ENCODE data around the gene PIAS4. TPM values are rescaled to one million over a fixed set of nuclear protein-coding genes. Genes with fewer than 3 reads are reported as not detected.

Gene PIAS4
- total and polyA plus RNA-seq, 2 donors (not counting 3 experiments of a cell fraction or from before 2014, with no cell fraction given), result 26.2 to 46.2 TPM

GRCh38 chr19:4018140-4018613 is 10.6 kb downstream of the PIAS4 start:
- CTCF ChIA-PET, result no interaction called here
- Histone ChIP-seq H3K27ac (ENCODE audit: insufficient read depth, low read depth, low read length) (no peak overlapping the region), H3K36me3 (ENCODE audit: control insufficient read depth in 2 of 2, extremely low read depth in 1 of 2, insufficient read depth in 2 of 2, low read length in 2 of 2) (peaks cover 0 to 35% of the 10 kb centered on the region in 2 experiments), H3K4me2 (ENCODE audit: insufficient read depth, low read length) (no peak overlapping the region), H4K20me1 (replicated peaks; ENCODE audit: control insufficient read depth, extremely low read depth, insufficient read depth, low read length) (no peaks in the 10 kb centered on the region), H3K9me3 (replicated peaks; ENCODE audit: control insufficient read depth, insufficient read depth, low read length) (no peaks in the 10 kb centered on the region), H3K4me1 (ENCODE audit: control insufficient read depth, extremely low read depth, insufficient read depth, low read length) (no peaks in the 10 kb centered on the region), H3K4me3 (replicated peaks in 1 of 3; ENCODE audit: insufficient read depth in 1 of 3, low read depth in 1 of 3, low read length in 3 of 3) (no peak overlapping the region), H3K79me2 (ENCODE audit: control insufficient read depth, insufficient read depth, low read length) (peaks cover 20% of the 10 kb centered on the region), H2AFZ (ENCODE audit: low read depth, low read length) (no peak overlapping the region), H3K9me1 (replicated peaks; ENCODE audit: control insufficient read depth, extremely low read depth, insufficient read depth, low read length) (no peaks in the 10 kb centered on the region), H3K27me3 (ENCODE audit: control insufficient read depth in 2 of 2, insufficient read depth in 2 of 2, low read length in 2 of 2) (no peaks in the 10 kb centered on the region), H3K9ac (replicated peaks; ENCODE audit: extremely low read depth, insufficient read depth, low read length) (no peak overlapping the region)
- TF ChIP-seq MYC (IDR thresholded peaks at IDR 0.05; ENCODE audit: low read depth, low read length), result no peak
- no peak for TF ChIP-seq MAX (IDR thresholded peaks at IDR 0.05; ENCODE audit: insufficient read depth, insufficient read length)
- no peak for TF ChIP-seq FOS (IDR thresholded peaks at IDR 0.05; ENCODE audit: borderline replicate concordance, insufficient read depth, low read length)
- TF ChIP-seq CTCF (IDR thresholded peaks at IDR 0.05; ENCODE audit: extremely low read depth in 1 of 2, insufficient read depth in 1 of 2, low read depth in 1 of 2, low read length in 2 of 2), result no peak
- TF ChIP-seq EZH2 (IDR thresholded peaks at IDR 0.05; ENCODE audit: borderline replicate concordance, low read depth, low read length, severe bottlenecking), result no peak
- TF ChIP-seq POLR2AphosphoS5 (IDR thresholded peaks at IDR 0.05; ENCODE audit: insufficient read depth, low read depth, low read length), result no peak
- no peak for TF ChIP-seq JUN (IDR thresholded peaks at IDR 0.05; ENCODE audit: borderline replicate concordance, insufficient read depth, insufficient read length, low read depth)
- TF ChIP-seq GATA2 (IDR thresholded peaks at IDR 0.05; ENCODE audit: insufficient read depth, insufficient read length, low read depth, low read length), result no peak
- TF ChIP-seq POLR2A (IDR thresholded peaks at IDR 0.05; ENCODE audit: low read depth, low read length), result no peak
- no TSS peak for BruUV-seq (replicated peaks)
- dilution Hi-C loops (cut with MboI; ENCODE audit: extremely low pct_ligation_motif_present, low sequenced_read_pairs) (no loop called here), intact Hi-C loops (cut with micrococcal nuclease) (no loop called here)
- DNase-seq (ENCODE audit: low read depth, low spot score) (no peak), FAIRE-seq (no peak)
- POLR2A ChIA-PET, result interaction anchor here (0.7 kb wide), 1 partner anchor 164 kb away, joined by 4 read pairs; no protein-coding TSS in a partner anchor
